Immature natural killer cell (primary cell): ENCODE measurements around the gene D2HGDH. TPM values are rescaled to one million over a fixed set of nuclear protein-coding genes. Genes with fewer than 3 reads are reported as not detected.

Experiments
- DNase-seq, 3 donors: peaks; one replicate each; pipeline ENCODE4 v3.0.0; 2022; ENCODE audit warnings: mixed read lengths in 1 of 3
- H3K27ac Mint-ChIP-seq, 6 donors: one replicate each; pipeline ENCODE4 v1.8.0; 2020; ENCODE audit warnings: mixed read lengths in 6 of 6, mild to moderate bottlenecking in 5 of 6, inconsistent platforms in 4 of 6, moderate library complexity in 3 of 6
- H3K27me3 Mint-ChIP-seq, 3 donors: one replicate each; pipeline ENCODE4 v1.8.0; 2020 to 2021; ENCODE audit warnings: low read depth in 3 of 3, mild to moderate bottlenecking in 3 of 3, mixed read lengths in 3 of 3, moderate library complexity in 3 of 3, inconsistent platforms in 1 of 3
- H3K36me3 Mint-ChIP-seq, 3 donors: one replicate each; pipeline ENCODE4 v1.8.0; 2020; ENCODE audit warnings: mixed read lengths in 3 of 3, inconsistent platforms in 2 of 3, mild to moderate bottlenecking in 2 of 3
- H3K4me1 Mint-ChIP-seq, 2 donors: one replicate each; pipeline ENCODE4 v1.8.0; 2020; ENCODE audit warnings: inconsistent platforms in 2 of 2, mild to moderate bottlenecking in 2 of 2, mixed read lengths in 2 of 2, moderate library complexity in 1 of 2
- H3K4me3 Mint-ChIP-seq, 5 donors: one replicate each; pipeline ENCODE4 v1.8.0; 2020; ENCODE audit warnings: mild to moderate bottlenecking in 5 of 5, mixed read lengths in 5 of 5, inconsistent platforms in 3 of 5, moderate library complexity in 3 of 5
- H3K9me3 Mint-ChIP-seq, 6 donors: one replicate each; pipeline ENCODE4 v1.8.0; 2020; ENCODE audit warnings: mild to moderate bottlenecking in 6 of 6, mixed read lengths in 6 of 6, inconsistent platforms in 4 of 6, moderate library complexity in 3 of 6
- polyA plus RNA-seq, 3 donors: library from polyadenylated mRNA; unstranded; fragments of 300-500 nt; fragmentation: Illumina TruSeq; gene quantifications; one replicate each; pipeline ENCODE4 v1.2.3, GENCODE V29; 2021

D2HGDH gene
- polyA plus RNA-seq, 3 donors from 2014 or later, result 0.49 to 2.9 (median 1.5) TPM

- H3K27ac Mint-ChIP-seq, result no peak overlapping the region
- H3K4me1 Mint-ChIP-seq, result peaks cover 16 to 19% of the 10 kb centered on the region in 2 donors
Observed at GRCh38 chr2:241745276-241745675, 10.8 kb downstream of the D2HGDH start.

GRCh38 chr2:241746084-241746483 is 11.7 kb downstream of the D2HGDH start:
- H3K36me3 Mint-ChIP-seq, result peaks cover 10 to 35% (median 20%) of the 10 kb centered on the region in 3 donors

More at GRCh38 chr2:241745276-241745675, 10.8 kb downstream of the D2HGDH start:
- Mint-ChIP-seq H3K4me3 (no peak overlapping the region), H3K36me3 (peaks cover 10 to 34% (median 20%) of the 10 kb centered on the region in 3 donors), H3K27me3 (peaks cover 0 to 5% (median 4%) of the 10 kb centered on the region in 3 donors), H3K9me3 (no peaks in the 10 kb centered on the region)
- no peak for DNase-seq

GRCh38 chr2:241748468-241749256 is 14.2 kb downstream of the D2HGDH start:
- Mint-ChIP-seq H3K36me3 (peaks cover 12 to 42% (median 22%) of the 10 kb centered on the region in 3 donors), H3K27ac (peak overlapping the region in 1 of 6 donors; percentile 30), H3K9me3 (no peaks in the 10 kb centered on the region), H3K27me3 (peaks cover 0 to 1% (median 0%) of the 10 kb centered on the region in 3 donors), H3K4me1 (no peaks in the 10 kb centered on the region), H3K4me3 (no peak overlapping the region)
- no peak for DNase-seq

More at GRCh38 chr2:241746084-241746483, 11.7 kb downstream of the D2HGDH start:
- Mint-ChIP-seq H3K27me3 (peaks cover 0 to 5% (median 2%) of the 10 kb centered on the region in 3 donors), H3K27ac (peak overlapping the region in 1 of 6 donors; percentile 4), H3K4me1 (peaks cover 9 to 11% of the 10 kb centered on the region in 2 donors), H3K9me3 (no peaks in the 10 kb centered on the region), H3K4me3 (no peak overlapping the region)
- no peak for DNase-seq

GRCh38 chr2:241750076-241750840 is 15.8 kb downstream of the D2HGDH start:
- H3K4me3 Mint-ChIP-seq, result no peak overlapping the region
- peaks cover 16 to 41% (median 28%) of the 10 kb centered on the region in 3 donors for H3K36me3 Mint-ChIP-seq
- DNase-seq, result no peak
- no peak overlapping the region for H3K27ac Mint-ChIP-seq
- H3K9me3 Mint-ChIP-seq, result no peaks in the 10 kb centered on the region
- peaks cover 0 to 1% (median 0%) of the 10 kb centered on the region in 3 donors for H3K27me3 Mint-ChIP-seq
- H3K4me1 Mint-ChIP-seq, result no peaks in the 10 kb centered on the region

GRCh38 chr2:241751152-241751551 is 16.7 kb downstream of the D2HGDH start:
- no peaks in the 10 kb centered on the region for H3K9me3 Mint-ChIP-seq
- no peak overlapping the region for H3K4me3 Mint-ChIP-seq
- peaks cover 0 to 1% (median 0%) of the 10 kb centered on the region in 3 donors for H3K27me3 Mint-ChIP-seq
- H3K27ac Mint-ChIP-seq, result no peak overlapping the region
- DNase-seq, result no peak
- H3K4me1 Mint-ChIP-seq, result no peaks in the 10 kb centered on the region
- H3K36me3 Mint-ChIP-seq, result peaks cover 8 to 32% (median 19%) of the 10 kb centered on the region in 3 donors

- Mint-ChIP-seq H3K4me1 (no peaks in the 10 kb centered on the region), H3K27ac (no peak overlapping the region), H3K36me3 (peaks cover 7 to 31% (median 17%) of the 10 kb centered on the region in 3 donors), H3K4me3 (no peak overlapping the region), H3K9me3 (no peaks in the 10 kb centered on the region), H3K27me3 (peaks cover 0 to 1% (median under 1%) of the 10 kb centered on the region in 3 donors)
- DNase-seq, result no peak
Observed at GRCh38 chr2:241751776-241752175, 17.3 kb downstream of the D2HGDH start.

- Mint-ChIP-seq H3K36me3 (peaks cover 11 to 32% (median 18%) of the 10 kb centered on the region in 3 donors), H3K27ac (no peak overlapping the region), H3K9me3 (no peaks in the 10 kb centered on the region), H3K4me1 (no peaks in the 10 kb centered on the region), H3K27me3 (peaks cover 0 to 5% (median 1%) of the 10 kb centered on the region in 3 donors), H3K4me3 (no peak overlapping the region)
- DNase-seq, result no peak
Observed at GRCh38 chr2:241752253-241752652, 17.8 kb downstream of the D2HGDH start.

GRCh38 chr2:241752689-241753276 is 18.4 kb downstream of the D2HGDH start:
- DNase-seq, result no peak
- H3K4me3 Mint-ChIP-seq, result no peak overlapping the region
- H3K27me3 Mint-ChIP-seq, result peaks cover 0 to 5% (median 1%) of the 10 kb centered on the region in 3 donors

GRCh38 chr2:241753493-241753892 is 19.1 kb downstream of the D2HGDH start:
- H3K27me3 Mint-ChIP-seq, result peaks cover 1 to 5% (median 3%) of the 10 kb centered on the region in 3 donors
- no peak for DNase-seq
- H3K36me3 Mint-ChIP-seq, result peaks cover 15 to 41% (median 23%) of the 10 kb centered on the region in 3 donors
- no peak overlapping the region for H3K27ac Mint-ChIP-seq
- no peaks in the 10 kb centered on the region for H3K9me3 Mint-ChIP-seq
- no peaks in the 10 kb centered on the region for H3K4me1 Mint-ChIP-seq
- H3K4me3 Mint-ChIP-seq, result no peak overlapping the region

More at GRCh38 chr2:241752689-241753276, 18.4 kb downstream of the D2HGDH start:
- H3K27ac Mint-ChIP-seq, result no peak overlapping the region
- H3K36me3 Mint-ChIP-seq, result peaks cover 11 to 34% (median 18%) of the 10 kb centered on the region in 3 donors
- no peaks in the 10 kb centered on the region for H3K4me1 Mint-ChIP-seq
- H3K9me3 Mint-ChIP-seq, result no peaks in the 10 kb centered on the region

GRCh38 chr2:241754042-241754441 is 19.6 kb downstream of the D2HGDH start:
- Mint-ChIP-seq H3K4me3 (no peak overlapping the region), H3K27me3 (peaks cover 1 to 9% (median 8%) of the 10 kb centered on the region in 3 donors), H3K9me3 (no peaks in the 10 kb centered on the region), H3K36me3 (peaks cover 20 to 43% (median 27%) of the 10 kb centered on the region in 3 donors), H3K27ac (no peak overlapping the region), H3K4me1 (peaks cover 0 to 1% of the 10 kb centered on the region in 2 donors)
- DNase-seq, result no peak

- H3K27me3 Mint-ChIP-seq, result peaks cover 8 to 16% (median 15%) of the 10 kb centered on the region in 3 donors
- no peak overlapping the region for H3K4me3 Mint-ChIP-seq
- H3K4me1 Mint-ChIP-seq, result peaks cover 2 to 9% of the 10 kb centered on the region in 2 donors
- H3K36me3 Mint-ChIP-seq, result peaks cover 27 to 43% (median 31%) of the 10 kb centered on the region in 3 donors
- H3K9me3 Mint-ChIP-seq, result peaks cover 0 to 7% (median 0%) of the 10 kb centered on the region in 6 donors
- H3K27ac Mint-ChIP-seq, result no peak overlapping the region
- DNase-seq, result no peak
Observed at GRCh38 chr2:241755166-241755565, 20.7 kb downstream of the D2HGDH start.

- peaks cover 30 to 45% (median 33%) of the 10 kb centered on the region in 3 donors for H3K36me3 Mint-ChIP-seq
- no peak overlapping the region for H3K4me3 Mint-ChIP-seq
- peaks cover 4 to 11% of the 10 kb centered on the region in 2 donors for H3K4me1 Mint-ChIP-seq
- H3K9me3 Mint-ChIP-seq, result peaks cover 0 to 10% (median 0%) of the 10 kb centered on the region in 6 donors
- H3K27ac Mint-ChIP-seq, result no peak overlapping the region
- no peak for DNase-seq
- H3K27me3 Mint-ChIP-seq, result peaks cover 11 to 20% (median 19%) of the 10 kb centered on the region in 3 donors
Observed at GRCh38 chr2:241755777-241756176, 21.3 kb downstream of the D2HGDH start.

GRCh38 chr2:241759067-241759807 is 24.8 kb downstream of the D2HGDH start:
- Mint-ChIP-seq H3K27me3 (peaks cover 40 to 47% (median 42%) of the 10 kb centered on the region in 3 donors), H3K4me3 (peak overlapping the region in 2 of 5 donors; percentile 2 to 5), H3K27ac (peak overlapping the region in 5 of 6 donors; percentile 57 to 75 (median 71)), H3K36me3 (peaks cover 25 to 39% (median 29%) of the 10 kb centered on the region in 3 donors), H3K9me3 (peaks cover 0 to 13% (median 2%) of the 10 kb centered on the region in 6 donors), H3K4me1 (peaks cover 33 to 38% of the 10 kb centered on the region in 2 donors)
- no peak for DNase-seq
